H1 (cell line): Measurements from ENCODE around the gene SLC6A6. TPM values are rescaled to one million over a fixed set of nuclear protein-coding genes. Genes with fewer than 3 reads are reported as not detected.

Experiments
- MAFK ChIP-seq: IDR thresholded peaks from 2 replicates; pipeline ENCODE4 v1.6.1; 2012; ENCODE audit warnings: low read depth, mild to moderate bottlenecking, improper control_type of control experiment, low read length
- NANOG ChIP-seq: IDR thresholded peaks from 2 replicates; pipeline ENCODE4 v1.6.1; 2011; ENCODE audit warnings: low read length, low read depth, mild to moderate bottlenecking, inconsistent platforms; ENCODE audit not compliant: insufficient read depth, poor library complexity, severe bottlenecking
- polyA plus RNA-seq, 7 experiments: library from polyadenylated mRNA; depleted of rRNA in 3 of 7; stranded (reverse) in 5 of 7; unstranded in 2 of 7; fragments of >200 nt in 5 of 7; fragments of 200-250 nt in 2 of 7; gene quantifications; 1 replicate in 5 of 7; 2 replicates in 1 of 7; 4 replicates in 1 of 7; pipeline versions ENCODE4 v1.2.1 to v1.2.3, GENCODE V29; 2011 to 2013; ENCODE audit warnings: missing spikeins in 2 of 7, mixed read lengths in 2 of 7
- total RNA-seq: library from RNA; stranded (reverse); fragmentation: NEBNext Ultra II Directional; extraction: Animal tissue kit (Norgen Biotek cat#: 25700); gene quantifications from 2 replicates; pipeline ENCODE4 v1.2.1, GENCODE V29; 2021
- TF ChIP-seq, protein P1 (sequence below): IDR thresholded peaks from 2 replicates; pipeline ENCODE4 v1.6.1; 2012; ENCODE audit warnings: inconsistent platforms

SLC6A6 gene
- total and polyA plus RNA-seq, 2 of the 8 experiments (the other 6 are each of a cell fraction or from before 2014, with no cell fraction given): 66.2 to 144 TPM

DNA sequence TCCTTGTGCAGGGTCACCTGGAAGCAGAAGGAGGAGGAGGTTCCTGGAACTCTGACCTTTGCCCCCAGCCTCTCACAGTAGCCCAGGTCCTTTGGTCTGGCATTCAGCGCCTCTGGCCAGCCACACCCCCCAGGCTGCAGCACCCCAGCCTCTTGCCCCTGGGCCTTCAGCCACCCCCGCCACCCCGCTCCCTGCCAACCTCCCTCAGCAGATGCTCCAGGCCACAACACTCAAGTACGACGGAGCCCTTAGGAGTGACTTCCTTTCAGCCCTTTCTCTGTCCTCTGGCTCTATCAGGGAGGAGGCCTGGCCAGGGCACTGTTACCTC lies 92.5 kb downstream of the SLC6A6 start (continued):
- TF ChIP-seq MAFK (no peak), NANOG (no peak)
- TF ChIP-seq, protein P1, sequence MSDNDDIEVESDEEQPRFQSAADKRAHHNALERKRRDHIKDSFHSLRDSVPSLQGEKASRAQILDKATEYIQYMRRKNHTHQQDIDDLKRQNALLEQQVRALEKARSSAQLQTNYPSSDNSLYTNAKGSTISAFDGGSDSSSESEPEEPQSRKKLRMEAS: no peak
